PC-3 (cell line): Measurements from ENCODE around the gene MICB. TPM values are rescaled to one million over a fixed set of nuclear protein-coding genes. Genes with fewer than 3 reads are reported as not detected.

ENCODE experiments used
- ATAC-seq: fragments of 200-7000 bp; cut with Tn5 transposase; 2 replicates; pipeline ENCODE4 v1.9.1; 2020; ENCODE audit warnings: mild to moderate bottlenecking, moderate library complexity
- BruUV-seq: library from RNA; stranded (reverse); fragments of 400-500 nt; replicated peaks from 2 replicates; lab custom pipeline; 2021; lab: Mats Ljungman, UMichigan
- CTCF ChIA-PET: fragments of 300-600 bp; sonication (Branson Sonifier 250); formaldehyde crosslinking; loops from one replicate; lab custom pipeline; 2022; ENCODE audit warnings: antibody characterized with exemption; lab: Charles Lee
- POLR2A ChIA-PET: fragments of 300-600 bp; sonication (Branson Sonifier 250); formaldehyde crosslinking; loops from one replicate; lab custom pipeline; 2022; ENCODE audit warnings: antibody characterized with exemption; ENCODE audit not compliant: unreplicated experiment; lab: Charles Lee
- DNase-seq: peaks from one replicate; pipeline ENCODE4 v3.0.0-alpha.2; 2015
- H2AFZ ChIP-seq: fragments of 300-600 bp; sonication (generic); 2 replicates; pipeline ENCODE4 v1.6.0; 2016; ENCODE audit warnings: antibody characterized with exemption, low read length
- H3F3A ChIP-seq: fragments of 300-600 bp; sonication (generic); one replicate; pipeline ENCODE4 v1.6.0; 2017; ENCODE audit warnings: antibody characterized with exemption, low read length, control low read depth, mild to moderate bottlenecking; ENCODE audit not compliant: unreplicated experiment
- H3K27ac ChIP-seq: fragments of 300-600 bp; sonication (generic); 2 replicates; pipeline ENCODE4 v1.5.1; 2016; ENCODE audit warnings: mild to moderate bottlenecking, low read length
- H3K27me3 ChIP-seq: fragments of 300-600 bp; sonication (generic); 2 replicates; pipeline ENCODE4 v1.6.1; 2016; ENCODE audit warnings: low read length, mixed read lengths
- H3K36me3 ChIP-seq: fragments of 300-600 bp; sonication (generic); 2 replicates; pipeline ENCODE4 v1.6.1; 2016; ENCODE audit warnings: low read depth, mixed run types, low read length, mixed read lengths
- H3K4me1 ChIP-seq: fragments of 300-600 bp; sonication (generic); 2 replicates; pipeline ENCODE4 v1.5.1; 2016; ENCODE audit warnings: low read length; ENCODE audit not compliant: insufficient read depth
- H3K4me2 ChIP-seq: fragments of 300-600 bp; sonication (generic); 2 replicates; pipeline ENCODE4 v1.6.0; 2016; ENCODE audit warnings: low read length
- H3K4me3 ChIP-seq: fragments of 300-600 bp; sonication (generic); 2 replicates; pipeline ENCODE4 v1.5.1; 2016; ENCODE audit warnings: mild to moderate bottlenecking, low read length, mixed read lengths
- H3K79me2 ChIP-seq: fragments of 300-600 bp; sonication (generic); 2 replicates; pipeline ENCODE4 v1.6.1; 2017; ENCODE audit warnings: low read length, mixed read lengths
- H3K9ac ChIP-seq: fragments of 300-600 bp; sonication (generic); 2 replicates; pipeline ENCODE4 v1.6.0; 2016; ENCODE audit warnings: mild to moderate bottlenecking, low read length
- H3K9me2 ChIP-seq: fragments of 300-600 bp; sonication (generic); replicated peaks from 2 replicates; pipeline ENCODE4 v1.6.1; 2016; ENCODE audit warnings: mixed run types, low read length, mixed read lengths
- H3K9me3 ChIP-seq: fragments of 300-600 bp; sonication (generic); 2 replicates; pipeline ENCODE4 v1.6.1; 2016; ENCODE audit warnings: low read length, mixed read lengths
- H4K20me1 ChIP-seq: fragments of 300-600 bp; sonication (generic); 2 replicates; pipeline ENCODE4 v1.6.1; 2016; ENCODE audit warnings: low read length, mixed read lengths
- CTCF ChIP-seq: fragments of 300-600 bp; sonication (generic); conservative IDR thresholded peaks from 2 replicates; pipeline ENCODE4 v1.5.1; 2017; ENCODE audit warnings: antibody characterized with exemption, low read depth, mild to moderate bottlenecking, low read length
- EZH2 ChIP-seq: fragments of 300-600 bp; sonication (generic); IDR thresholded peaks from one replicate; pipeline ENCODE4 v1.6.1; 2017; ENCODE audit warnings: antibody characterized with exemption, mild to moderate bottlenecking, low read length; ENCODE audit not compliant: unreplicated experiment
- EZH2phosphoT487 ChIP-seq: fragments of 300-600 bp; sonication (generic); IDR thresholded peaks from 2 replicates; pipeline ENCODE4 v1.6.1; 2018; ENCODE audit warnings: mild to moderate bottlenecking, antibody characterized with exemption, low read length, borderline replicate concordance
- intact Hi-C: fragments of 100-400 bp; cut with micrococcal nuclease; formaldehyde crosslinking; loops from 2 replicates; pipeline ENCODE4 v1.9.0; 2023
- total RNA-seq: library from RNA; depleted of rRNA; stranded (reverse); fragments of >200 nt; gene quantifications from 2 replicates; pipeline ENCODE4 v1.2.3, GENCODE V29; 2014

MICB gene
- total RNA-seq, 1 experiment from 2014 or later: 25.6 TPM

DNA sequence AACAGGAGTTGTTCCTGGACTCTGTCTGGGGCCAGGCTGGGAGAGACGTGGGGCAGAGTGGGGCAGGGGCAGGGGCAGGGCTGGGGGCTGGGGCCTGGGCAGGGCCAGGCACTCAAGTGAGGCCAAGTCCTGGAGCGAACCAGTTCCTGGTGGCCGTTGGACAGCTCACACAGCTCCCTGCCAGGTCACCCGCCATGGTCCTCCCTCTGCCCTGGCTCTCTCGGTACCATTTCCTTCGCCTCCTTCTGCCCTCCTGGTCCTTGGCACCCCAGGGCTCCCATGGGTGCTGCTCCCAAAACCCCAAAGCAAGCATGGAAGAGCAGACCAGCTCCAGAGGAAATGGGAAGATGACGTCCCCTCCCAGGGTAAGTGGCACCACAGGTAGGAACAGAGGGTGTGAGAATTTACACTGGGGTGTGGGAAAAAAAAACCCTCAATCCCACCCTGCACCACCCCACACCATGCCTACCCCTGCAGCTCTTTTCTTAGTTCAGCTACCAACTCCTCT is 30.9 kb downstream of the MICB start, which contains the start of gene MCCD1:
Gene MCCD1 (plus strand): TSS at position 142 of the 508 bp plus-strand sequence. CDS start 53 bp downstream, at position 195.
- Histone ChIP-seq H3K27ac (no peak within 1 kb of the TSS), H3K36me3 (peaks cover 40% of the 10 kb centered on the region), H3K4me1 (peaks cover 8% of the 10 kb centered on the region), H2AFZ (no peak within 1 kb of the TSS), H3K4me3 (no peak within 1 kb of the TSS), H3K27me3 (no peaks in the 10 kb centered on the region), H3K4me2 (no peak within 1 kb of the TSS), H4K20me1 (peaks cover 5% of the 10 kb centered on the region; the same call in 1 of the 2 replicates), H3K9ac (no peak within 1 kb of the TSS), H3K9me3 (no peaks in the 10 kb centered on the region), H3K9me2 (no peaks in the 10 kb centered on the region), H3F3A (no peaks in the 10 kb centered on the region), H3K79me2 (no peaks in the 10 kb centered on the region)
- POLR2A ChIA-PET: no interaction called here
- TF ChIP-seq CTCF (no peak), EZH2 (no peak), EZH2phosphoT487 (no peak)
- intact Hi-C loops: loop anchor here (2.0 kb wide), 1 partner anchor 34 kb away; no protein-coding TSS in a partner anchor
- CTCF ChIA-PET: no interaction called here
- no TSS peak for BruUV-seq
- DNase-seq (no peak), ATAC-seq (peak; percentile 3; the same call in 1 of the 2 replicates)

DNA sequence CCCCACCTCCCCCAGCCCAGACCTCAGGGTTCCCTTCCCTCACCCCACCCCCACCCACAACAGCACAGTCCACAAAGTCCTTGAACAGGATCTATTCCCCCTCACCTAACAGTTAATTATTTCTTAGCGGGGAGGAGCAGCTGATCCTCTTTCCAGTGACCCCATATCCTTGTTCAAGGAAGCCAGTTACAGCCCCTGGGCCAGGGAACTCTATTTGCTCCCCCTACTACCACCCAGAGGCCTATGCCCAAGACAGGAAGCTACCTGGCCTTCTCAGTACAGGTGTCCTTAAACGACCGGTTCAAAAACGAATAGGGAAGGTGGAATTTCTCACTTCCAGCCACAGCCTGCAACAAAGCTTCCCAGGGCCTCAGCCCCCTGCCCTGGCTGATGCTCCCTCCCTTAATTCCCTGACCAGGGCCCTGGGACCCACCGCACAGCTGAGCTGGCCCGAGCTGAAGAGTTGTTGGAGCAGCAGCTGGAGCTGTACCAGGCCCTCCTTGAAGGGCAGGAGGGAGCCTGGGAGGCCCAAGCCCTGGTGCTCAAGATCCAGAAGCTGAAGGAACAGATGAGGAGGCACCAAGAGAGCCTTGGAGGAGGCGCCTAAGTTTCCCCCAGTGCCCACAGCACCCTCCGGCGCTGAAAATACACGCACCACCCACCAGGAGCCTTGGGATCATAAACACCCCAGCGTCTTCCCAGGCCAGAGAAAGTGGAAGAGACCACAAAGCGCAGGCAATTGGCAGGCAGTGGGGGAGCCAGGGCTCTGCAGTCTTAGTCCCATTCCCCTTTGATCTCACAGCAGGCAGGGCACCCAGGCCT is 31.6 kb downstream of the MICB start:
- Histone ChIP-seq H2AFZ (no peak overlapping the region), H3K9ac (no peak overlapping the region), H3K4me3 (no peak overlapping the region), H3K4me2 (no peak overlapping the region), H3K27ac (no peak overlapping the region), H3K27me3 (no peaks in the 10 kb centered on the region), H3K9me2 (no peaks in the 10 kb centered on the region), H3K9me3 (no peaks in the 10 kb centered on the region), H3K36me3 (peaks cover 46% of the 10 kb centered on the region), H3K4me1 (peaks cover 8% of the 10 kb centered on the region), H4K20me1 (peaks cover 5% of the 10 kb centered on the region; the same call in 1 of the 2 replicates), H3F3A (no peaks in the 10 kb centered on the region), H3K79me2 (no peaks in the 10 kb centered on the region)
- no peak for TF ChIP-seq CTCF
- TF ChIP-seq EZH2phosphoT487: no peak
- TF ChIP-seq EZH2: no peak
- ATAC-seq: peak; percentile 3; the same call in 1 of the 2 replicates
- ChIA-PET POLR2A (no interaction called here), CTCF (no interaction called here)
- BruUV-seq: no TSS peak
- intact Hi-C loops: loop anchor here (2.0 kb wide), 1 partner anchor 35 kb away; no protein-coding TSS in a partner anchor
- DNase-seq: no peak

GRCh38 chr6:31530659-31531058 is 32.7 kb downstream of the MICB start:
- Histone ChIP-seq H3K4me1 (peaks cover 7% of the 10 kb centered on the region), H3K9ac (no peak overlapping the region), H3K27ac (no peak overlapping the region), H3K4me2 (no peak overlapping the region), H3K4me3 (no peak overlapping the region), H3K27me3 (no peaks in the 10 kb centered on the region), H3K79me2 (peaks cover 9% of the 10 kb centered on the region), H2AFZ (no peak overlapping the region), H3F3A (no peaks in the 10 kb centered on the region), H3K36me3 (peaks cover 57% of the 10 kb centered on the region), H3K9me3 (no peaks in the 10 kb centered on the region), H3K9me2 (no peaks in the 10 kb centered on the region), H4K20me1 (peaks cover 17% of the 10 kb centered on the region)
- TF ChIP-seq CTCF (no peak), EZH2 (no peak), EZH2phosphoT487 (no peak)
- CTCF ChIA-PET: no interaction called here
- ATAC-seq: no peak
- POLR2A ChIA-PET: no interaction called here
- no peak for DNase-seq
- BruUV-seq: no TSS peak
- intact Hi-C loops: no loop called here
